Mononuclear cell (primary cell): Measurements from ENCODE around the gene NEGR1. TPM values are rescaled to one million over a fixed set of nuclear protein-coding genes. Genes with fewer than 3 reads are reported as not detected.

ENCODE experiments used
- H3K27me3 ChIP-seq: 2 replicates; pipeline ENCODE4 v1.6.0; 2011; ENCODE audit warnings: low read length, control low read depth; ENCODE audit not compliant: insufficient read depth
- H3K4me1 ChIP-seq: 2 replicates; pipeline ENCODE4 v1.5.1; 2011; ENCODE audit warnings: mild to moderate bottlenecking, low read length, control low read depth; ENCODE audit not compliant: insufficient read depth
- H3K4me3 ChIP-seq: 2 replicates; pipeline ENCODE4 v1.5.1; 2011; ENCODE audit warnings: mild to moderate bottlenecking, low read length, moderate library complexity
- H3K9me3 ChIP-seq: 2 replicates; pipeline ENCODE4 v1.5.1; 2011; ENCODE audit warnings: low read depth, mild to moderate bottlenecking, control low read depth, low read length
- total RNA-seq: library from RNA; depleted of rRNA; stranded (reverse); fragments of >200 nt; gene quantifications from one replicate; pipeline ENCODE4 v1.2.3, GENCODE V29; 2012

Gene NEGR1
- total RNA-seq, 1 donor: 0.31 TPM

- no peaks in the 10 kb centered on the region for H3K27me3 ChIP-seq
- no peaks in the 10 kb centered on the region for H3K9me3 ChIP-seq
- no peak overlapping the region for H3K4me3 ChIP-seq
- no peaks in the 10 kb centered on the region for H3K4me1 ChIP-seq
Observed at GRCh38 chr1:71777094-71777493, 505.2 kb downstream of the NEGR1 start.

- Histone ChIP-seq H3K27me3 (no peaks in the 10 kb centered on the region), H3K4me1 (no peaks in the 10 kb centered on the region), H3K9me3 (no peaks in the 10 kb centered on the region), H3K4me3 (no peak overlapping the region)
Observed at GRCh38 chr1:71774705-71775104, 507.6 kb downstream of the NEGR1 start.

- no peaks in the 10 kb centered on the region for H3K27me3 ChIP-seq
- H3K4me3 ChIP-seq: no peak overlapping the region
- no peaks in the 10 kb centered on the region for H3K9me3 ChIP-seq
- H3K4me1 ChIP-seq: no peaks in the 10 kb centered on the region
Observed at GRCh38 chr1:71770121-71770520, 512.2 kb downstream of the NEGR1 start.

GRCh38 chr1:71766748-71767147 is 515.6 kb downstream of the NEGR1 start:
- H3K4me3 ChIP-seq: no peak overlapping the region
- no peaks in the 10 kb centered on the region for H3K4me1 ChIP-seq
- H3K27me3 ChIP-seq: no peaks in the 10 kb centered on the region
- H3K9me3 ChIP-seq: no peaks in the 10 kb centered on the region

GRCh38 chr1:71762514-71763255 is 519.7 kb downstream of the NEGR1 start:
- H3K4me3 ChIP-seq: no peak overlapping the region
- H3K27me3 ChIP-seq: no peaks in the 10 kb centered on the region
- no peaks in the 10 kb centered on the region for H3K9me3 ChIP-seq
- H3K4me1 ChIP-seq: no peaks in the 10 kb centered on the region

GRCh38 chr1:71755441-71755840 is 526.9 kb downstream of the NEGR1 start:
- Histone ChIP-seq H3K9me3 (no peaks in the 10 kb centered on the region), H3K4me3 (no peak overlapping the region), H3K27me3 (no peaks in the 10 kb centered on the region), H3K4me1 (no peaks in the 10 kb centered on the region)

GRCh38 chr1:71753746-71754145 is 528.6 kb downstream of the NEGR1 start:
- H3K27me3 ChIP-seq: no peaks in the 10 kb centered on the region
- no peaks in the 10 kb centered on the region for H3K9me3 ChIP-seq
- no peak overlapping the region for H3K4me3 ChIP-seq

GRCh38 chr1:71745326-71745725 is 537.0 kb downstream of the NEGR1 start:
- no peak overlapping the region for H3K4me3 ChIP-seq
- no peaks in the 10 kb centered on the region for H3K27me3 ChIP-seq
- no peaks in the 10 kb centered on the region for H3K4me1 ChIP-seq
- H3K9me3 ChIP-seq: no peaks in the 10 kb centered on the region

More at GRCh38 chr1:71753746-71754145, 528.6 kb downstream of the NEGR1 start:
- H3K4me1 ChIP-seq: no peaks in the 10 kb centered on the region

- Histone ChIP-seq H3K9me3 (no peaks in the 10 kb centered on the region), H3K4me3 (no peak overlapping the region), H3K4me1 (no peaks in the 10 kb centered on the region), H3K27me3 (no peaks in the 10 kb centered on the region)
Observed at GRCh38 chr1:71743862-71744261, 538.5 kb downstream of the NEGR1 start.

GRCh38 chr1:71738910-71739309 is 543.4 kb downstream of the NEGR1 start:
- Histone ChIP-seq H3K27me3 (no peaks in the 10 kb centered on the region), H3K4me1 (no peaks in the 10 kb centered on the region), H3K4me3 (no peak overlapping the region), H3K9me3 (no peaks in the 10 kb centered on the region)

GRCh38 chr1:71738256-71738655 is 544.1 kb downstream of the NEGR1 start:
- Histone ChIP-seq H3K27me3 (no peaks in the 10 kb centered on the region), H3K9me3 (no peaks in the 10 kb centered on the region), H3K4me3 (no peak overlapping the region), H3K4me1 (no peaks in the 10 kb centered on the region)

GRCh38 chr1:71737768-71738167 is 544.6 kb downstream of the NEGR1 start:
- no peaks in the 10 kb centered on the region for H3K27me3 ChIP-seq
- no peaks in the 10 kb centered on the region for H3K4me1 ChIP-seq
- H3K4me3 ChIP-seq: no peak overlapping the region
- no peaks in the 10 kb centered on the region for H3K9me3 ChIP-seq

GRCh38 chr1:71733121-71733520 is 549.2 kb downstream of the NEGR1 start:
- H3K27me3 ChIP-seq: no peaks in the 10 kb centered on the region
- no peaks in the 10 kb centered on the region for H3K9me3 ChIP-seq
- H3K4me1 ChIP-seq: no peaks in the 10 kb centered on the region
- H3K4me3 ChIP-seq: no peak overlapping the region

- no peak overlapping the region for H3K4me3 ChIP-seq
Observed at GRCh38 chr1:71721532-71721931, 560.8 kb downstream of the NEGR1 start.

GRCh38 chr1:71719330-71719729 is 563.0 kb downstream of the NEGR1 start:
- no peaks in the 10 kb centered on the region for H3K27me3 ChIP-seq
- H3K4me3 ChIP-seq: no peak overlapping the region
- no peaks in the 10 kb centered on the region for H3K9me3 ChIP-seq
- no peaks in the 10 kb centered on the region for H3K4me1 ChIP-seq

More at GRCh38 chr1:71721532-71721931, 560.8 kb downstream of the NEGR1 start:
- H3K27me3 ChIP-seq: no peaks in the 10 kb centered on the region
- no peaks in the 10 kb centered on the region for H3K4me1 ChIP-seq
- H3K9me3 ChIP-seq: no peaks in the 10 kb centered on the region

- Histone ChIP-seq H3K9me3 (no peaks in the 10 kb centered on the region), H3K27me3 (no peaks in the 10 kb centered on the region), H3K4me1 (no peaks in the 10 kb centered on the region), H3K4me3 (no peak overlapping the region)
Observed at GRCh38 chr1:71717186-71717585, 565.2 kb downstream of the NEGR1 start.
